Measurements from ENCODE around the gene TTC3. TPM values are rescaled to one million over a fixed set of nuclear protein-coding genes. Genes with fewer than 3 reads are reported as not detected.

The TTC3 gene
- total and polyA plus RNA-seq, 9 of the 15 experiments (the other 6 are each of a cell fraction or from before 2014, with no cell fraction given), result 17.5 to 92.0 (median 59.5) TPM

DNA sequence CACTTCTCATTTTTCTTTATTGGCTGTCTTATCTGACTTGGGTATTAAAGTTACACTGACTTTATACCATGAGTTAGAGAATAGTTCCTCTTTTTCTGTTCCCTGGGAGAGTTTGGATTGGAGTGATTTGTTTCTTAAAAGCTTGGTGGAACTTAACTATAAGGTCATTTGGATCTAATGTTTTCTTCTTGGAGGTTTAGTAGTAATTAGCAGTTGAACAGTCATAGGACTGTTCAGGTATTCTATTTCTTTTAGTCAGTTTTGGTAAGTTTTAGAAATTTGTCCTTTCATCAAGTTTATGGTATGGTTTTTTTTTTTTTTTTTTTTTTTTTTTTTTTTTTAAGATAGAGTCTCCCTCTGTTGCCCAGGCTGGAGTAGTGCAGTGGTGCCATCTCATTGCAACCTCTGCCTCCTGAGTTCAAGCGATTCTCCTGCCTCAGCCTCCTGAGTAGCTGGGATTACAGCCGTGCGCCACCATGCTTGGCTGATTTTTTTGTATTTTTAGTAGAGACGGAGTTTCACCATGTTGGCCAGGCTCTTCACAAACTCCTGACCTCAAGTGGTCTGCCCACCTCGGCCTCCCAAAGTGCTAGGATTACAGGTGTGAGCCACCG is 6.3 kb downstream of the TTC3 start (continued):
- TF ChIP-seq, protein P1, sequence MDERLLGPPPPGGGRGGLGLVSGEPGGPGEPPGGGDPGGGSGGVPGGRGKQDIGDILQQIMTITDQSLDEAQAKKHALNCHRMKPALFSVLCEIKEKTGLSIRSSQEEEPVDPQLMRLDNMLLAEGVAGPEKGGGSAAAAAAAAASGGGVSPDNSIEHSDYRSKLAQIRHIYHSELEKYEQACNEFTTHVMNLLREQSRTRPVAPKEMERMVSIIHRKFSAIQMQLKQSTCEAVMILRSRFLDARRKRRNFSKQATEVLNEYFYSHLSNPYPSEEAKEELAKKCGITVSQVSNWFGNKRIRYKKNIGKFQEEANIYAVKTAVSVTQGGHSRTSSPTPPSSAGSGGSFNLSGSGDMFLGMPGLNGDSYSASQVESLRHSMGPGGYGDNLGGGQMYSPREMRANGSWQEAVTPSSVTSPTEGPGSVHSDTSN (CRISPR knock-in tag; IDR thresholded peaks at IDR 0.05; ENCODE audit: low read depth), result no peak
- TF ChIP-seq, protein P1 (tag; conservative IDR thresholded peaks at IDR 0.05; ENCODE audit: low read depth), result 0 out of 2 replicates have a peak, but pooled peaks have one; percentile 5
- TF ChIP-seq SMARCA5 (IDR thresholded peaks at IDR 0.05) (peak; percentile 30; the same call in 1 of the 2 replicates), RFX1 (IDR thresholded peaks at IDR 0.05) (no peak), SMAD3 (CRISPR knock-in tag; conservative IDR thresholded peaks at IDR 0.05) (no peak), ZNF766 (CRISPR knock-in tag; conservative IDR thresholded peaks at IDR 0.05) (0 out of 2 replicates have a peak, but pooled peaks have one; percentile 40), NBN (IDR thresholded peaks at IDR 0.05; ENCODE audit: low read depth) (peak; percentile 47; the same call in 1 of the 2 replicates), CTBP1 (IDR thresholded peaks at IDR 0.05; ENCODE audit: borderline replicate concordance) (no peak), BRD9 (IDR thresholded peaks at IDR 0.05; ENCODE audit: low read depth, partially characterized antibody) (peak; percentile 21), POLR2A (conservative IDR thresholded peaks at IDR 0.05) (no peak)
